ENCODE measurements around the gene NUDCD2.
"Not testable (repeated sequence)": the region's sequence is repeated elsewhere in the genome, so short reads cannot be mapped to it uniquely, and the experiment has no call there.

The NUDCD2 gene

GRCh38 chr5:163460562-163461171 lies 765 bp upstream of the NUDCD2 start, which contains the start of gene HMMR:
HMMR (plus strand) TSS chr5:163460632; CDS start chr5:163460693, 61 bp downstream.
- TF ChIP-seq TAF1 (IDR thresholded peaks at IDR 0.05; ENCODE audit: borderline replicate concordance, low read depth, low read length) (peak; percentile 80; the same call in 1 of the 2 replicates), POLR2A (IDR thresholded peaks at IDR 0.05; ENCODE audit: low read depth, low read length) (peak; percentile 82), POLR2AphosphoS5 (IDR thresholded peaks at IDR 0.05; ENCODE audit: low read depth, low read length) (peak; percentile 77)
- no peak for DNase-seq (ENCODE audit: insufficient read length)
- FAIRE-seq, result no peak

- FAIRE-seq (no peak), DNase-seq (ENCODE audit: insufficient read length) (no peak)
- TF ChIP-seq POLR2AphosphoS5 (IDR thresholded peaks at IDR 0.05; ENCODE audit: low read depth, low read length) (no peak), TAF1 (IDR thresholded peaks at IDR 0.05; ENCODE audit: borderline replicate concordance, low read depth, low read length) (no peak)
Measured at GRCh38 chr5:163459462-163459818, 462 bp downstream of the NUDCD2 start.

GRCh38 chr5:163458778-163459385 lies 1.0 kb downstream of the NUDCD2 start:
- TF ChIP-seq TAF1 (IDR thresholded peaks at IDR 0.05; ENCODE audit: borderline replicate concordance, low read depth, low read length), result no peak
- no peak for TF ChIP-seq POLR2AphosphoS5 (IDR thresholded peaks at IDR 0.05; ENCODE audit: low read depth, low read length)
- TF ChIP-seq POLR2A (IDR thresholded peaks at IDR 0.05; ENCODE audit: low read depth, low read length), result no peak
- FAIRE-seq (peak; percentile 46), DNase-seq (ENCODE audit: insufficient read length) (no peak)

GRCh38 chr5:163456840-163457239 lies 3.1 kb downstream of the NUDCD2 start:
- FAIRE-seq (no peak), DNase-seq (ENCODE audit: insufficient read length) (no peak)
- TF ChIP-seq POLR2A (IDR thresholded peaks at IDR 0.05; ENCODE audit: low read depth, low read length) (no peak), POLR2AphosphoS5 (IDR thresholded peaks at IDR 0.05; ENCODE audit: low read depth, low read length) (no peak), TAF1 (IDR thresholded peaks at IDR 0.05; ENCODE audit: borderline replicate concordance, low read depth, low read length) (no peak)

GRCh38 chr5:163456029-163456589 lies 3.8 kb downstream of the NUDCD2 start:
- no peak for FAIRE-seq
- no peak for DNase-seq (ENCODE audit: insufficient read length)

GRCh38 chr5:163455406-163455805 lies 4.5 kb downstream of the NUDCD2 start:
- FAIRE-seq; DNase-seq (ENCODE audit: insufficient read length): not testable (repeated sequence)

More at GRCh38 chr5:163456029-163456589, 3.8 kb downstream of the NUDCD2 start:
- TF ChIP-seq POLR2A (IDR thresholded peaks at IDR 0.05; ENCODE audit: low read depth, low read length) (no peak), POLR2AphosphoS5 (IDR thresholded peaks at IDR 0.05; ENCODE audit: low read depth, low read length) (no peak), TAF1 (IDR thresholded peaks at IDR 0.05; ENCODE audit: borderline replicate concordance, low read depth, low read length) (no peak)

GRCh38 chr5:163453705-163454104 lies 6.2 kb downstream of the NUDCD2 start:
- DNase-seq (ENCODE audit: insufficient read length), result no peak
- TF ChIP-seq POLR2AphosphoS5 (IDR thresholded peaks at IDR 0.05; ENCODE audit: low read depth, low read length) (no peak), TAF1 (IDR thresholded peaks at IDR 0.05; ENCODE audit: borderline replicate concordance, low read depth, low read length) (no peak), POLR2A (IDR thresholded peaks at IDR 0.05; ENCODE audit: low read depth, low read length) (no peak)
- no peak for FAIRE-seq

- TF ChIP-seq POLR2AphosphoS5 (IDR thresholded peaks at IDR 0.05; ENCODE audit: low read depth, low read length) (no peak), TAF1 (IDR thresholded peaks at IDR 0.05; ENCODE audit: borderline replicate concordance, low read depth, low read length) (no peak), POLR2A (IDR thresholded peaks at IDR 0.05; ENCODE audit: low read depth, low read length) (no peak)
- FAIRE-seq (no peak), DNase-seq (ENCODE audit: insufficient read length) (no peak)
Measured at GRCh38 chr5:163451489-163451888, 8.4 kb downstream of the NUDCD2 start.

GRCh38 chr5:163448491-163448890 lies 11.4 kb downstream of the NUDCD2 start:
- TF ChIP-seq POLR2A (IDR thresholded peaks at IDR 0.05; ENCODE audit: low read depth, low read length) (no peak), POLR2AphosphoS5 (IDR thresholded peaks at IDR 0.05; ENCODE audit: low read depth, low read length) (no peak), TAF1 (IDR thresholded peaks at IDR 0.05; ENCODE audit: borderline replicate concordance, low read depth, low read length) (no peak)
- FAIRE-seq (no peak), DNase-seq (ENCODE audit: insufficient read length) (no peak)

- TF ChIP-seq TAF1 (IDR thresholded peaks at IDR 0.05; ENCODE audit: borderline replicate concordance, low read depth, low read length) (no peak), POLR2A (IDR thresholded peaks at IDR 0.05; ENCODE audit: low read depth, low read length) (no peak), POLR2AphosphoS5 (IDR thresholded peaks at IDR 0.05; ENCODE audit: low read depth, low read length) (no peak)
- no peak for DNase-seq (ENCODE audit: insufficient read length)
- no peak for FAIRE-seq
Measured at GRCh38 chr5:163447875-163448274, 12.0 kb downstream of the NUDCD2 start.

GRCh38 chr5:163447191-163447590 lies 12.7 kb downstream of the NUDCD2 start:
- FAIRE-seq (no peak), DNase-seq (ENCODE audit: insufficient read length) (no peak)
- TF ChIP-seq POLR2A (IDR thresholded peaks at IDR 0.05; ENCODE audit: low read depth, low read length) (no peak), POLR2AphosphoS5 (IDR thresholded peaks at IDR 0.05; ENCODE audit: low read depth, low read length) (no peak), TAF1 (IDR thresholded peaks at IDR 0.05; ENCODE audit: borderline replicate concordance, low read depth, low read length) (no peak)

- no peak for TF ChIP-seq POLR2AphosphoS5 (IDR thresholded peaks at IDR 0.05; ENCODE audit: low read depth, low read length)
- no peak for TF ChIP-seq TAF1 (IDR thresholded peaks at IDR 0.05; ENCODE audit: borderline replicate concordance, low read depth, low read length)
- no peak for TF ChIP-seq POLR2A (IDR thresholded peaks at IDR 0.05; ENCODE audit: low read depth, low read length)
- no peak for FAIRE-seq
Measured at GRCh38 chr5:163445345-163445744, 14.6 kb downstream of the NUDCD2 start.

More at GRCh38 chr5:163445345-163445744, 14.6 kb downstream of the NUDCD2 start:
- no peak for DNase-seq (ENCODE audit: insufficient read length)
